Ishikawa (cell line): ENCODE results near the gene TSPAN4.

Source experiments
- CEBPB ChIP-seq: IDR thresholded peaks from 2 replicates; pipeline ENCODE4 v1.6.1; 2012
- CREB1 ChIP-seq: IDR thresholded peaks from 2 replicates; pipeline ENCODE4 v1.6.1; 2012; ENCODE audit warnings: low read depth
- EP300 ChIP-seq: IDR thresholded peaks from 2 replicates; pipeline ENCODE4 v1.6.1; 2012; ENCODE audit warnings: borderline replicate concordance
- FOXM1 ChIP-seq: IDR thresholded peaks from 2 replicates; pipeline ENCODE4 v1.6.1; 2012; ENCODE audit warnings: low read depth, borderline replicate concordance
- MAX ChIP-seq: IDR thresholded peaks from 2 replicates; pipeline ENCODE4 v1.6.1; 2012
- NFIC ChIP-seq: IDR thresholded peaks from 2 replicates; pipeline ENCODE4 v1.6.1; 2012
- RAD21 ChIP-seq: IDR thresholded peaks from 2 replicates; pipeline ENCODE4 v1.6.1; 2012; ENCODE audit warnings: low read depth
- REST ChIP-seq: IDR thresholded peaks from 2 replicates; pipeline ENCODE4 v1.6.1; 2012; ENCODE audit warnings: low read depth, mild to moderate bottlenecking
- TAF1 ChIP-seq: IDR thresholded peaks from 2 replicates; pipeline ENCODE4 v1.6.1; 2012; ENCODE audit warnings: low read depth, mild to moderate bottlenecking
- YY1 ChIP-seq: IDR thresholded peaks from 2 replicates; pipeline ENCODE4 v1.6.1; 2012; ENCODE audit warnings: low read depth

GRCh38 chr11:868394-868793 lies 25.7 kb downstream of the TSPAN4 start:
- TF ChIP-seq RAD21 = no peak
- no peak for TF ChIP-seq MAX
- TF ChIP-seq CREB1 = no peak
- no peak for TF ChIP-seq EP300
- no peak for TF ChIP-seq NFIC
- TF ChIP-seq CEBPB = no peak
- TF ChIP-seq REST = no peak
- no peak for TF ChIP-seq YY1
- TF ChIP-seq TAF1 = no peak
- TF ChIP-seq FOXM1 = no peak
